ENCODE measurements around the gene CHD9. TPM values are rescaled to one million over a fixed set of nuclear protein-coding genes. Genes with fewer than 3 reads are reported as not detected.
A peak's percentile ranks its signal among the peaks of the same experiment; 100 is the strongest.

CHD9 gene
- total RNA-seq, 4 donors from 2014 or later = 29.0 to 68.5 (median 37.3) TPM

- H3K27me3 ChIP-seq = no peaks in the 10 kb centered on the region
- WGBS, 2 donors = 0 to 2% methylated on average over 4 to 5 of the region's 5 CpGs
- H3K4me3 ChIP-seq = no peak overlapping the region
- TF ChIP-seq POLR2A (IDR thresholded peaks at IDR 0.05) (no peak), CTCF (IDR thresholded peaks at IDR 0.05) (peak in 5 of 6 experiments; percentile 48 to 67 (median 52))
- intact Hi-C loops (cut with DNase I) = no loop called here
- no peaks in the 10 kb centered on the region for H3K9me3 ChIP-seq
- DNase-seq = no peak
- no peaks in the 10 kb centered on the region for H3K36me3 ChIP-seq
- no peak overlapping the region for H3K27ac ChIP-seq
- peaks cover 0 to 5% (median 0%) of the 10 kb centered on the region in 3 donors for H3K4me1 ChIP-seq
These were observed 32.4 kb upstream of the CHD9 start for GRCh38 chr16:53022374-53022773.

- no peaks in the 10 kb centered on the region for H3K36me3 ChIP-seq
- no peak overlapping the region for H3K27ac ChIP-seq
- no peaks in the 10 kb centered on the region for H3K27me3 ChIP-seq
- WGBS, 2 donors = 91 to 93% methylated on average over 4 of the region's 4 CpGs
- H3K9me3 ChIP-seq = no peaks in the 10 kb centered on the region
- H3K4me3 ChIP-seq = no peak overlapping the region
- no peak for DNase-seq
- peaks cover 0 to 5% (median 0%) of the 10 kb centered on the region in 3 donors for H3K4me1 ChIP-seq
- intact Hi-C loops (cut with DNase I) = no loop called here
- TF ChIP-seq POLR2A (IDR thresholded peaks at IDR 0.05) = no peak
- TF ChIP-seq CTCF (IDR thresholded peaks at IDR 0.05) = no peak
These were observed 30.7 kb upstream of the CHD9 start for GRCh38 chr16:53024045-53024444.

- WGBS, 2 donors = 70 to 85% methylated on average over 3 of the region's 3 CpGs
- H3K27ac ChIP-seq = no peak overlapping the region
- H3K4me3 ChIP-seq = no peak overlapping the region
- no peak for TF ChIP-seq POLR2A (IDR thresholded peaks at IDR 0.05)
- TF ChIP-seq CTCF (IDR thresholded peaks at IDR 0.05) = no peak
- H3K36me3 ChIP-seq = no peaks in the 10 kb centered on the region
- no peaks in the 10 kb centered on the region for H3K9me3 ChIP-seq
- no peaks in the 10 kb centered on the region for H3K27me3 ChIP-seq
- no peak for DNase-seq
- intact Hi-C loops (cut with DNase I) = no loop called here
- H3K4me1 ChIP-seq = peaks cover 0 to 29% (median 7%) of the 10 kb centered on the region in 3 donors
These were observed 24.8 kb upstream of the CHD9 start for GRCh38 chr16:53029971-53030370.

GRCh38 chr16:53031323-53031942, 23.4 kb upstream of the CHD9 start:
- intact Hi-C loops (cut with DNase I) = no loop called here
- Histone ChIP-seq H3K9me3 (no peaks in the 10 kb centered on the region), H3K27me3 (no peaks in the 10 kb centered on the region), H3K4me3 (no peak overlapping the region), H3K4me1 (peaks cover 0 to 35% (median 7%) of the 10 kb centered on the region in 3 donors), H3K27ac (peak overlapping the region; percentile 45 to 88 (median 82)), H3K36me3 (no peaks in the 10 kb centered on the region)
- TF ChIP-seq POLR2A (IDR thresholded peaks at IDR 0.05) = no peak
- 19 to 23% methylated on average over 2 of the region's 2 CpGs for WGBS, 2 donors
- DNase-seq = no peak

GRCh38 chr16:53034306-53034705, 20.5 kb upstream of the CHD9 start:
- WGBS, 2 donors = 75 to 88% methylated on average over 5 to 6 of the region's 6 CpGs
- Histone ChIP-seq H3K27me3 (no peaks in the 10 kb centered on the region), H3K4me1 (peaks cover 0 to 55% (median 7%) of the 10 kb centered on the region in 3 donors), H3K27ac (no peak overlapping the region), H3K9me3 (no peaks in the 10 kb centered on the region), H3K4me3 (no peak overlapping the region), H3K36me3 (no peaks in the 10 kb centered on the region)
- DNase-seq = no peak
- intact Hi-C loops (cut with DNase I) = no loop called here
- TF ChIP-seq CTCF (IDR thresholded peaks at IDR 0.05) = no peak
- TF ChIP-seq POLR2A (IDR thresholded peaks at IDR 0.05) = no peak
